Breast epithelium (tissue), 4 donors: Measurements from ENCODE around the gene ARHGAP45. TPM values are rescaled to one million over a fixed set of nuclear protein-coding genes. Genes with fewer than 3 reads are reported as not detected.

ENCODE experiments used
- DNase-seq, 2 donors: peaks; one replicate each; pipeline ENCODE4 v3.0.0-alpha.2; 2019; ENCODE audit warnings: low spot score in 2 of 2
- H3K27ac ChIP-seq, 2 donors: fragments of 200-600 bp; sonication (generic) in 1 of 2; one replicate each; pipeline ENCODE4 v1.5.1; 2016 to 2019; ENCODE audit warnings: mild to moderate bottlenecking in 1 of 2
- H3K27me3 ChIP-seq, 2 donors: fragments of 200-600 bp; sonication (generic) in 1 of 2; one replicate each; pipeline versions ENCODE4 v1.5.1 to v1.6.0; 2017 to 2019; ENCODE audit warnings: control low read depth in 1 of 2, mild to moderate bottlenecking in 1 of 2
- H3K36me3 ChIP-seq: fragments of 200-600 bp; one replicate; pipeline ENCODE4 v1.5.1; 2019
- H3K4me1 ChIP-seq, 2 donors: fragments of 200-600 bp; sonication (generic); one replicate each; pipeline ENCODE4 v1.5.1; 2016 to 2019; ENCODE audit warnings: control low read depth in 1 of 2
- H3K4me3 ChIP-seq, 3 donors: fragments of 200-600 bp; sonication (generic); 1 replicate in 2 of 3; 2 replicates in 1 of 3; pipeline ENCODE4 v1.5.1; 2016 to 2019; ENCODE audit warnings: mild to moderate bottlenecking in 3 of 3, moderate library complexity in 2 of 3
- H3K9me3 ChIP-seq, 2 donors: fragments of 200-600 bp; sonication (generic) in 1 of 2; one replicate each; pipeline ENCODE4 v1.5.1; 2016 to 2019; ENCODE audit warnings: control low read depth in 1 of 2
- POLR2A ChIP-seq: fragments of 450-650 bp; IDR thresholded peaks from one replicate; pipeline ENCODE4 v1.6.1; 2016; ENCODE audit warnings: antibody characterized with exemption, mild to moderate bottlenecking, moderate library complexity
- POLR2AphosphoS5 ChIP-seq, 3 donors: sonication (generic); formaldehyde crosslinking; IDR thresholded peaks; one replicate each; pipeline ENCODE4 v1.6.1; 2017; ENCODE audit warnings: antibody characterized with exemption in 3 of 3
- intact Hi-C: fragments of 100-400 bp; cut with DNase I; formaldehyde crosslinking; loops from one replicate; pipeline ENCODE4 v1.15.1; 2023; ENCODE audit warnings: low total_unique reads
- total RNA-seq, 3 donors: library from RNA; depleted of rRNA; stranded (reverse); fragments of >200 nt; gene quantifications; one replicate each; pipeline ENCODE4 v1.1.0, GENCODE V29; 2016
- TF ChIP-seq, protein P1 (sequence below), 3 donors: fragments of 450-650 bp; IDR thresholded peaks; one replicate each; pipeline ENCODE4 v1.5.1; 2016 to 2017; ENCODE audit warnings: antibody characterized with exemption in 3 of 3, mild to moderate bottlenecking in 3 of 3, moderate library complexity in 3 of 3

The ARHGAP45 gene
- total RNA-seq, 3 donors from 2014 or later = 18.7 to 43.2 (median 23.9) TPM

DNA sequence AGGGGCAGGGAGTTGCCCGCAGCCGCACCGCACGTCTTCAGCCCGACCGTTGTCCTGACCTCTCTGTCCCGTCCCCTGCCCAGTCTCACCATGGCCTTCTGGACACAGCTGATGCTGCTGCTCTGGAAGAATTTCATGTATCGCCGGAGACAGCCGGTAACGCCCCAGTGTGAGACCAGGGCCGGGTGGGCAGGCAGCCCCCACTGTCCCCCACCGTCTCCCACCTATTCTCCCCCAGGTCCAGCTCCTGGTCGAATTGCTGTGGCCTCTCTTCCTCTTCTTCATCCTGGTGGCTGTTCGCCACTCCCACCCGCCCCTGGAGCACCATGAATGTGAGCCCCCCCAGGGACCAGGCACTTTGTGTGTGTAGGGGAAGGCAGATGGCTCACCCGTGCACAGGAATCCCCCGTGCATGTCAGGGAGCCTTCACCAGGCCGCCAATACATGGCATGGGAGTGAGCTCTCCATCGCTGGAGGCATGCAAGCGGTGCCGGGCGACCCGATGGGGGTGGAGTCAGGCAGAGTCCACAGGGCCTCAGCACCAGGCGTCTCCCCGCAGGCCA is 25.6 kb upstream of the ARHGAP45 start:
- TF ChIP-seq, protein P1, sequence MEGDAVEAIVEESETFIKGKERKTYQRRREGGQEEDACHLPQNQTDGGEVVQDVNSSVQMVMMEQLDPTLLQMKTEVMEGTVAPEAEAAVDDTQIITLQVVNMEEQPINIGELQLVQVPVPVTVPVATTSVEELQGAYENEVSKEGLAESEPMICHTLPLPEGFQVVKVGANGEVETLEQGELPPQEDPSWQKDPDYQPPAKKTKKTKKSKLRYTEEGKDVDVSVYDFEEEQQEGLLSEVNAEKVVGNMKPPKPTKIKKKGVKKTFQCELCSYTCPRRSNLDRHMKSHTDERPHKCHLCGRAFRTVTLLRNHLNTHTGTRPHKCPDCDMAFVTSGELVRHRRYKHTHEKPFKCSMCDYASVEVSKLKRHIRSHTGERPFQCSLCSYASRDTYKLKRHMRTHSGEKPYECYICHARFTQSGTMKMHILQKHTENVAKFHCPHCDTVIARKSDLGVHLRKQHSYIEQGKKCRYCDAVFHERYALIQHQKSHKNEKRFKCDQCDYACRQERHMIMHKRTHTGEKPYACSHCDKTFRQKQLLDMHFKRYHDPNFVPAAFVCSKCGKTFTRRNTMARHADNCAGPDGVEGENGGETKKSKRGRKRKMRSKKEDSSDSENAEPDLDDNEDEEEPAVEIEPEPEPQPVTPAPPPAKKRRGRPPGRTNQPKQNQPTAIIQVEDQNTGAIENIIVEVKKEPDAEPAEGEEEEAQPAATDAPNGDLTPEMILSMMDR (IDR thresholded peaks at IDR 0.05) = no peak
- TF ChIP-seq POLR2AphosphoS5 (IDR thresholded peaks at IDR 0.05) = no peak
- TF ChIP-seq POLR2A = no peak
- Histone ChIP-seq H3K4me1 (peaks cover 0 to 13% of the 10 kb centered on the region in 2 donors), H3K4me3 (peak overlapping the region; percentile 44 to 63 (median 62))

DNA sequence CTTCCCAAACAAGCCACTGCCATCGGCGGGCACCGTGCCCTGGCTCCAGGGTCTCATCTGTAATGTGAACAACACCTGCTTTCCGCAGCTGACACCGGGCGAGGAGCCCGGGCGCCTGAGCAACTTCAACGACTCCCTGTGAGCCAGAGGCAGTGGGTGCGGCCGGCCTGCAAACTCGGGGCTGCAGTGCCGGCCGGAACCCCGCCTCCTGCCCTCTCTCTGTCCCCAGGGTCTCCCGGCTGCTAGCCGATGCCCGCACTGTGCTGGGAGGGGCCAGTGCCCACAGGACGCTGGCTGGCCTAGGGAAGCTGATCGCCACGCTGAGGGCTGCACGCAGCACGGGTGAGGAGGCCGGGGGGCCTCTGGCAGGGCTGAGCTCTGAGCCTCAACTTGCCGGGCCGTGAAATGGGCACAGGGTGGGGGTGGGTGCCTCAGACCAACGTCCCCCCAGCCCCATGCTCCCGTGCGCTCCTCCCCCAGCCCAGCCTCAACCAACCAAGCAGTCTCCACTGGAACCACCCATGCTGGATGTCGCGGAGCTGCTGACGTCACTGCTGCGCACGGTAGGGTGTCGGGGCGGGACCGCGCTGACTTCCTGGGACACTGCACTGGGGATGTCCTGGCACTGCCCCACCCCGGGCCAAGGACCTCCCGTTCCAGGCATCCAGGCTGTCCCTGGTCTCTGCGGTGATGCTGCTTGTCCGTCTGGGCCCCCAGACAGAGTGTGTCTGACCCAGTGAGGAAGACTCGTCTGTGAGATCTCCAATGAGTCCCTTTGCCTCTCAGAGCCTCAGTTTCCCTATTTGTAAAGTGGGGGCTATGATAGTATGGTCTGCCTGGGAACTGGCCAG is 24.9 kb upstream of the ARHGAP45 start:
- no peaks in the 10 kb centered on the region for H3K36me3 ChIP-seq
- TF ChIP-seq POLR2A (no peak), POLR2AphosphoS5 (IDR thresholded peaks at IDR 0.05) (no peak)
- TF ChIP-seq, protein P1 (IDR thresholded peaks at IDR 0.05) = no peak
- H3K27me3 ChIP-seq = no peaks in the 10 kb centered on the region
- intact Hi-C loops = no loop called here
- peaks cover 0 to 13% of the 10 kb centered on the region in 2 donors for H3K4me1 ChIP-seq
- no peaks in the 10 kb centered on the region for H3K9me3 ChIP-seq
- peak overlapping the region in 1 of 2 donors; percentile 61 for H3K27ac ChIP-seq
- peak overlapping the region in 1 of 3 donors; percentile 63 for H3K4me3 ChIP-seq
- no peak for DNase-seq

More for the DNA sequence above, 25.6 kb upstream of the ARHGAP45 start:
- intact Hi-C loops = no loop called here
- no peaks in the 10 kb centered on the region for H3K9me3 ChIP-seq
- no peaks in the 10 kb centered on the region for H3K36me3 ChIP-seq
- no peak for DNase-seq
- peak overlapping the region in 1 of 2 donors; percentile 61 for H3K27ac ChIP-seq
- no peaks in the 10 kb centered on the region for H3K27me3 ChIP-seq

DNA sequence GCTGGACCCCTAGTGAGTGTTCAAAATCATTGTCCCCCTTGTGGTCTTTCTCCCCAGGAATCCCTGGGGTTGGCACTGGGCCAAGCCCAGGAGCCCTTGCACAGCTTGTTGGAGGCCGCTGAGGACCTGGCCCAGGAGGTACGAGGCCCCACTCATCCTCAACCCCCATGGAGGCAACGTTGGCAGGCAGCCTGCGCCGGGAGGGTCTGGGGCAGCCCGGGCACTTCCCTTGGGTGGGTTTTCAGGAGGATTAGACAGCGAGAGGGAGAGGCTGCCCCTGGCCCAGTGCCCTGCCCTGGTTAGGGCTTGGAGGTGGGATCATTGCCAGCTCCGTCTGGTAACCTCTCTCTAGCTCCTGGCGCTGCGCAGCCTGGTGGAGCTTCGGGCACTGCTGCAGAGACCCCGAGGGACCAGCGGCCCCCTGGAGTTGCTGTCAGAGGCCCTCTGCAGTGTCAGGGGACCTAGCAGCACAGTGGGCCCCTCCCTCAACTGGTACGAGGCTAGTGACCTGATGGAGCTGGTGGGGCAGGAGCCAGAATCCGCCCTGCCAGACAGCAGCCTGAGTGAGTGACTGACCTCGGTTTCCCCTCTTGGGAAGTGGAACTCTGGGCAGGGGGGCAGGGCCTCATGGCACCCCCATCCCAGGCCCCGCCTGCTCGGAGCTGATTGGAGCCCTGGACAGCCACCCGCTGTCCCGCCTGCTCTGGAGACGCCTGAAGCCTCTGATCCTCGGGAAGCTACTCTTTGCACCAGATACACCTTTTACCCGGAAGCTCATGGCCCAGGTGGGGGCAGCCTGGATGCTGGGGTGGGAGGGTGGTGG is 24.1 kb upstream of the ARHGAP45 start:
- Histone ChIP-seq H3K4me3 (peak overlapping the region in 1 of 3 donors; percentile 63), H3K4me1 (peaks cover 0 to 13% of the 10 kb centered on the region in 2 donors)

DNA sequence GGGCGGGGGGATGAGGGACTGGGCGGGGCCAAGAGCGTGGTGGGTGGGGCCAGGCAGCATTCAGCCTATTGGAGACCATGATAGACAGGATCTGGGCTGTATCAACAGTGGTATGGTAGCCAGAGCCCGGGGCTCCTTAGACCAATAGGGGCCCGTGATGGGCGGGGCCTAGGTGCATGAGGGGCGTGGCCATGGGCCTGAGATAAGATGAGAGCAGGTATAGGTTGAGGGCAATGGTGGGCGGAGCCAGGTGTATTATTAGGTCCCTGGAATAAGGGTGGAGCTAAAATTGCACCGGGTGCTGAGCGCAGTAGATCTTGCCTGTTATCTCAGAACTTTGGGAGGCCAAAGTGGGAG is 21.7 kb upstream of the ARHGAP45 start:
- no peak for DNase-seq
- Histone ChIP-seq H3K4me1 (peaks cover 0 to 6% of the 10 kb centered on the region in 2 donors), H3K36me3 (no peaks in the 10 kb centered on the region), H3K27me3 (no peaks in the 10 kb centered on the region), H3K9me3 (no peaks in the 10 kb centered on the region), H3K4me3 (no peak overlapping the region), H3K27ac (no peak overlapping the region)
- TF ChIP-seq, protein P1 (IDR thresholded peaks at IDR 0.05) = no peak
- TF ChIP-seq POLR2AphosphoS5 (IDR thresholded peaks at IDR 0.05) (no peak), POLR2A (no peak)
- intact Hi-C loops = no loop called here

More for the DNA sequence above, 24.1 kb upstream of the ARHGAP45 start:
- Histone ChIP-seq H3K27me3 (no peaks in the 10 kb centered on the region), H3K27ac (peak overlapping the region in 1 of 2 donors; percentile 61), H3K36me3 (no peaks in the 10 kb centered on the region), H3K9me3 (no peaks in the 10 kb centered on the region)
- DNase-seq = no peak
- TF ChIP-seq, protein P1 (IDR thresholded peaks at IDR 0.05) = no peak
- TF ChIP-seq POLR2A = no peak
- TF ChIP-seq POLR2AphosphoS5 (IDR thresholded peaks at IDR 0.05) = no peak
- intact Hi-C loops = no loop called here
